LNCAP (cell line): ENCODE measurements around the gene KDELR3.

Experiments
- TF ChIP-seq, protein P1 (sequence below): fragments of 450-650 bp; IDR thresholded peaks from 2 replicates; pipeline ENCODE4 v1.5.1; 2017; ENCODE audit warnings: mild to moderate bottlenecking

KDELR3 gene

DNA sequence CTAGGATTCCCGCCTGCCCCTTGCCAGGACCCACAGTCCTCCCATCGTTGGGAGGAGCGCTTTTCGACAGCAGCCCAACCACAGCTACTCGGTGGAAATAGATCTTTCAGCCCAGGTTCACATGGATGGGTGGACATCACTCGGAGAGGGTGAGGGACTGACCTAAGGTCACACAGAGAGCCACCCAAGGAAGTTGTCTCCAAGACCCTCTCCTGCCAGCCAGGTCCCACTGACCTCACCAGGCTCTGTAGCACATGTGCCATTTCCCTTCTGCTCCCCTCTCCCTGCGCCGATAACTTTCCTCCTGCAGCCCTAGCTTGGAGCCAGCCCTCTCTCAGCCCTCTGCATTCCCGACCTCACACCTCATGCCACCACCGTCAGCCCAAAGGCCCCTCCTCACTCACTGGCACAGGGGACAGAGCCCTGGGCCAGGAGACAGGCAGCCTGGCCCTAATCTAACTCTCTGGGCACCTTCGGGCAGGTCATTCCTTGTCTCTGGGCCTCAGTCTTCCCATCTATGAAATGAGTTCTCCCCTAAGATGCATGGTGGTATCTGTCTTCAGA is 17.6 kb upstream of the KDELR3 start:
- TF ChIP-seq, protein P1, sequence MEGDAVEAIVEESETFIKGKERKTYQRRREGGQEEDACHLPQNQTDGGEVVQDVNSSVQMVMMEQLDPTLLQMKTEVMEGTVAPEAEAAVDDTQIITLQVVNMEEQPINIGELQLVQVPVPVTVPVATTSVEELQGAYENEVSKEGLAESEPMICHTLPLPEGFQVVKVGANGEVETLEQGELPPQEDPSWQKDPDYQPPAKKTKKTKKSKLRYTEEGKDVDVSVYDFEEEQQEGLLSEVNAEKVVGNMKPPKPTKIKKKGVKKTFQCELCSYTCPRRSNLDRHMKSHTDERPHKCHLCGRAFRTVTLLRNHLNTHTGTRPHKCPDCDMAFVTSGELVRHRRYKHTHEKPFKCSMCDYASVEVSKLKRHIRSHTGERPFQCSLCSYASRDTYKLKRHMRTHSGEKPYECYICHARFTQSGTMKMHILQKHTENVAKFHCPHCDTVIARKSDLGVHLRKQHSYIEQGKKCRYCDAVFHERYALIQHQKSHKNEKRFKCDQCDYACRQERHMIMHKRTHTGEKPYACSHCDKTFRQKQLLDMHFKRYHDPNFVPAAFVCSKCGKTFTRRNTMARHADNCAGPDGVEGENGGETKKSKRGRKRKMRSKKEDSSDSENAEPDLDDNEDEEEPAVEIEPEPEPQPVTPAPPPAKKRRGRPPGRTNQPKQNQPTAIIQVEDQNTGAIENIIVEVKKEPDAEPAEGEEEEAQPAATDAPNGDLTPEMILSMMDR = no peak

DNA sequence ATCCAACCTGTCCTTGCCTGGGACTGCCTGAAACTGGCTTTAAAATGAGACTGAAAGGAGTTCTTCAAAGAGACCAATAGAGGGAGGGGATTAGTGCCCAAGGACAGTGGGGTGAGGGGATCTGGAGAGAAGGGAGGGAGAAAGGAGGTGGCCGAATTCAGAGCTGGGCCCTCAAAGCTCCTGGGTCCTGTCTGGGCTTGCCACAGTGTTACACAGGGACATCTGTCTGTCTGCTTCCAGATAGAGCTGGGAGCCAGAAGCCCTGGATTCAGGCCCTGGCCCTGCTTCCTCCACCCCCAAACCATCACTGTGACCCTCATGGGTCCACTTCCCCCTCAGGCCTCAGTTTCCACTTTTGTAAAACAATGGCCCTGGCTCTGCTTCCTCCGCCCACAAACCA is 16.5 kb upstream of the KDELR3 start:
- TF ChIP-seq, protein P1 = no peak

DNA sequence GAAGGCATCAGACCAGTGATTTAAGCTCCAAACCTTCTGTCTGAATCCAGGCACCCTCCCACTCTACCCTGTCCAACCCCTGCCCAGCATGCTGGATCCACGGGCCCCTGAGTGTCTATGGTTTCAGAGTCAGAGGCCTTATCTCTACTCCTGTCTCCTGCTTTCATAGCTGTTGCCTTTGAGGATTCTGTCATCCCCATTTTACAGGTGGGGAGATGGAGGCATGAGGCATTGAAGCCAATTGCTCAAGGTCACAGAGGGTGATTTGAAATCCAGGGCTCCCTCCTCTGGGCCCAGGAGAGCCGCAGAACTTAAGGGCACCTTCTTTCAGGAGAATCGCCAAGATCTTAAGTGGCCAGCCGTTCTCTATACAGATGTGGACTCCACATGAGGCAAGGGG is 16.0 kb upstream of the KDELR3 start:
- TF ChIP-seq, protein P1 = no peak

DNA sequence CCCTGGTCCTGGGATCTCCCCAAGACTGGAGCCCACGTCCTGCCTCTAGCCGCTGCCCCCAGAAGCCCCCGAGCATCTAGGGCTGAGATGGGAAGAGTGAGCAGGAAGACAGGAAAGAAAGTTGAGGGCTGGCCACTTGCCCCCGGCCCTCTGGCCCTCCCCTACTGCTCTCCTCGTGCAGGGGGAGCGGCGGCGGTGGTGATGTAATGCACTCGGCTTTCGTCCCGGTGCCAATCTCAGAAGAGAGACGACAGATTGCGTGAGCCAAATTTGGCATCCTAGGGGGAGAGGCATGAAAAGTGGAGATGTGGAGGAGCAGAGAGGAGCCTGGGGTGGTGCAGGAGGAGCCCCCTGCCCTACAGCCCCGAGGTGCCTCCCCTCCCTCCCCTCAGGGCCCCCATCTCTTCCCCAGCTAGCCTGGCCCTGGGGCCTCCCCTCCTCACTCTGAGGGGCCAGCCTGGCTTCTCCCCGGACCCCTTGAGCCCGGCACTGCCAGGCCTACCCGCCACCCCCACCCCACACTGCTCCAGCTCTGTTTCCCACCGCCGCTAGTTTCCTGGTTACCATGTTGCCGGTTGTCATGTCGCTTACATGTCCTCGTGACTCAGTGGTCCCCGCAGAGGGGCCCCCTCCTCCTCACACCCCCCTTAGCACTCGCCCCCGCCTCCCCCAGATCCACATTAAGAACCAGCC is 15.4 kb upstream of the KDELR3 start:
- TF ChIP-seq, protein P1 = no peak

DNA sequence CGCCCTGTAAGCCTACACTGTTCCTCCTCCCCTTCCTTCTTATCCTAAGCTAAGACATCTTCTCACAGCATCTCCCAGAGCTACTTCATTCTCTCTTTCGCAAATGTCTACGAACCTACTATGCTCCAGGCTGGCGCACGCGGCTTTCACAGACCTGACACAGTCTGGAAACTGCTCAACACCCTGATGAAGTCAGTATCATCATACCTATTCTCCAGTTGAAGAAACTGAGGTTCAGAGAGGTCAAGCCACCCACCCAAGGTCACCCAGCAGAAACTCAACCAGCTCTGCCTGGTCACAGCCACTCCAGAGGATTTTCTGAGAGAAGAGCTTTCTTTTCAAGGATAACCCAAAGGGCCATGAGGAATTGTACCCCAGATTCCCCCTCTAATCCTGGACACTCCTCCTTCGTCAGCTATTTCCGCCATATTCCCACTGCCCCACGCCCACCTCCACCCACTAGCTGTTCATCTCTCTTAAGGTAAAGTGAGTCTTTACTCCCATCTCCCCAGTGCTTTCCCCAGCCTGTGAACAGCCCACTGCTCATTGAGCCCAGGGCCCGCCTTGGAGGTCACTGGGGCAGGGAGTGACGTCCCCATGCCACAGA is 14.7 kb upstream of the KDELR3 start:
- TF ChIP-seq, protein P1 = no peak

DNA sequence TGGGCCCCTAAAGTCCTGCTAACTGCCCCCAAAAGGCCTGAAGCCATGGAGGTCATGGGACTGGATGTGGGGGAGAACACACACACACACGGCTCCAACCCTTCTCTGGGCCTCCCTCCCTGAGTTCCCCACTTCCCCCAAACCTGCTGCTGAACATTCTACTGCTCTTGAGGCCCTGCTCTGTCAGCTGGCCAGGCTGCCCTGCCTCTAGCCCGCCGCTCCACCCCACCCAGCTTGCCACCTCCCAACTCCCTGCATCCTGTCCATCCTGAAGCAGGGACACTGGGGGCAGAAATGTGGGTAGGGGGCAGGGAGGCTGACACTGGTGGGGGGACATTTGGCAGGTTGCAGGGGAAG is 13.9 kb upstream of the KDELR3 start:
- TF ChIP-seq, protein P1 = no peak

DNA sequence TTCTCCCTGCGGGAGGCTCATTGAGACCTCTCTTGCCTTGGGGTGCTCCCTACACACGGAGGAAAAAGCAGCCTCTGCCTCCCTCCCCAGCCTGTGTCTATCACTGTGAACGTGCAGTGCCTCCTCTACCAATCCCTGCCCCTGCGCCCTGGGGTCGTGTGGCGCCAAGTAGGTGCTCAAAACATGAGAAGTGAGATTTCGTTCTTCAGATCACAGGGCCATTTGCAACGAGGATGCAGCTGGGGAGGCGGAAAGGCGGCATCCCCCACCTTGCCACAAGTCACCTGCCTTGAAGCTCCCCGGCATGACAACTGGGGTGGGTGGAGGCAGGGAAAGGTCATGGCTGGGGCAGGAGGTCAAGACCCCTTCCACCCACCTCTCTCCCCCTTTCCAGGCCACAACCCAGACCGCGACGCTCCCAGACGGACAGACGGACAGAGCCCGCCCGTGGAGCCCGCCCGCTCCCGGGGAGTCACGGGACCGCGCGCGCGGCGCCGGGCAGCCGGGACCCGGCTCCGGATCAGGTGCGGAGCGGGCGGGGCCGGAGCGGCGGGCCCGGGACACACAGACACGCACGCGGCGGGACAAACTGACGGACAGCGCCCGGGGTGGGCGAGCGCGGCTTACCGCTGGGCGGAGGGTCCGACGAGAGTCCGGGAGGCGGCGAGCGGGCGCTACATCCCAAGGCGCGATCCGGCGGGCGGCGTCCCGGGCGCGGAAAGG is 13.4 kb upstream of the KDELR3 start:
- TF ChIP-seq, protein P1 = no peak
